Endothelial cell of umbilical vein (primary cell): ENCODE measurements around the gene PLCD3.

ENCODE experiments used
- EZH2 ChIP-seq: IDR thresholded peaks from 2 replicates; pipeline ENCODE4 v1.6.1; 2012; ENCODE audit warnings: borderline replicate concordance, low read depth, mild to moderate bottlenecking, moderate library complexity, low read length, inconsistent platforms; ENCODE audit not compliant: severe bottlenecking
- FOS ChIP-seq: IDR thresholded peaks from 2 replicates; pipeline ENCODE4 v1.6.1; 2011; ENCODE audit warnings: mild to moderate bottlenecking, low read length, moderate library complexity, borderline replicate concordance; ENCODE audit not compliant: insufficient read depth
- GATA2 ChIP-seq: IDR thresholded peaks from 2 replicates; pipeline ENCODE4 v1.7.0; 2011; ENCODE audit warnings: low read depth, mild to moderate bottlenecking, moderate library complexity, mixed read lengths, low read length; ENCODE audit not compliant: insufficient read length, insufficient read depth
- JUN ChIP-seq: IDR thresholded peaks from 2 replicates; pipeline ENCODE4 v1.6.1; 2011; ENCODE audit warnings: borderline replicate concordance, low read depth; ENCODE audit not compliant: insufficient read length, insufficient read depth
- MYC ChIP-seq: IDR thresholded peaks from one replicate; pipeline ENCODE4 v1.6.1; 2011; ENCODE audit warnings: mild to moderate bottlenecking, low read depth, low read length
- POLR2A ChIP-seq: IDR thresholded peaks from 2 replicates; pipeline ENCODE4 v1.6.1; 2012; ENCODE audit warnings: low read depth, mild to moderate bottlenecking, control low read depth, low read length
- POLR2AphosphoS5 ChIP-seq: IDR thresholded peaks from 2 replicates; pipeline ENCODE4 v1.6.1; 2012; ENCODE audit warnings: low read depth, mild to moderate bottlenecking, control low read depth, low read length, moderate library complexity; ENCODE audit not compliant: insufficient read depth
- TF ChIP-seq, protein P1 (sequence below), 2 donors: IDR thresholded peaks; 1 replicate in 1 of 2; 2 replicates in 1 of 2; pipeline ENCODE4 v1.5.1; 2011; ENCODE audit warnings: low read length in 2 of 2, mild to moderate bottlenecking in 2 of 2, moderate library complexity in 2 of 2, control low read depth in 1 of 2, inconsistent platforms in 1 of 2, low read depth in 1 of 2; ENCODE audit not compliant: insufficient read depth in 1 of 2; ENCODE audit errors: extremely low read depth in 1 of 2
- TF ChIP-seq, protein P2 (sequence below): IDR thresholded peaks from 2 replicates; pipeline ENCODE4 v1.6.1; 2011; ENCODE audit not compliant: insufficient read depth, insufficient read length

DNA sequence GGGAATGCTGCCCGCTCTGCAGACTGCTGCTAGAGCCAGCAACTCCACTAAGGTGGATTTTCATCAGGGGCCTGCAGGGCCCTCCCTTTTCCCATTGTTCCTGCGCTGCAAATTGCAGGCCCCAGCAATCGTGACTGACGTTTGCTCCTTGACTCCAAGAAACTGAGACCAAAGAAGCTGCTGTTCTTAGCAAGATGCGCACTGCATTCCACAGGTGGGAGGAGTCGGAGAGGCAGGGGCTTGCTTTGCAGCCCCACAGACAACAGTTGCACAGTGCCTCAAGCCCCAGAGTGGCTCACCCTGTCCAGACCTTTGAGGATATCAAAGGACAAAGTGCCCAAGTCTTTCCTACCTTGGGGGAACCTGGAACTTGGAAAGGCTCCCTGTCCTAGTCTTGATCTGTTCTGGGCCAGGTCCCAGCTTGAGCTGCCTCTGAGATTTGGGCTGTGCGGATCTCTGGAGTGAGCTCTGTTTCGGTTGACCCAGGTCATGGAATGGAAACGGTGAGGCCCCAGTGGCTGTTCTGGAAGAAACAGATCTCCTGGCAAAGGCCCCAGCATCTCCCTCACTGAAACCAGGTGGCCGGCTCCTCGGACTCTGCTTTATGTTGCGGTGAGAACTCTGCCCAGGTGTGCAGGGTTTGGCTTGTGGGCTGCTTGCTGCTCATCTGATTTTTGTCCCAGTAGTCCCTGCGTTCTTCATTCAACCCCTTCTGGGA is 24.9 kb downstream of the PLCD3 start:
- TF ChIP-seq POLR2AphosphoS5 (no peak), POLR2A (no peak), EZH2 (no peak), MYC (no peak), GATA2 (no peak), JUN (no peak), FOS (no peak)
- TF ChIP-seq, protein P1, sequence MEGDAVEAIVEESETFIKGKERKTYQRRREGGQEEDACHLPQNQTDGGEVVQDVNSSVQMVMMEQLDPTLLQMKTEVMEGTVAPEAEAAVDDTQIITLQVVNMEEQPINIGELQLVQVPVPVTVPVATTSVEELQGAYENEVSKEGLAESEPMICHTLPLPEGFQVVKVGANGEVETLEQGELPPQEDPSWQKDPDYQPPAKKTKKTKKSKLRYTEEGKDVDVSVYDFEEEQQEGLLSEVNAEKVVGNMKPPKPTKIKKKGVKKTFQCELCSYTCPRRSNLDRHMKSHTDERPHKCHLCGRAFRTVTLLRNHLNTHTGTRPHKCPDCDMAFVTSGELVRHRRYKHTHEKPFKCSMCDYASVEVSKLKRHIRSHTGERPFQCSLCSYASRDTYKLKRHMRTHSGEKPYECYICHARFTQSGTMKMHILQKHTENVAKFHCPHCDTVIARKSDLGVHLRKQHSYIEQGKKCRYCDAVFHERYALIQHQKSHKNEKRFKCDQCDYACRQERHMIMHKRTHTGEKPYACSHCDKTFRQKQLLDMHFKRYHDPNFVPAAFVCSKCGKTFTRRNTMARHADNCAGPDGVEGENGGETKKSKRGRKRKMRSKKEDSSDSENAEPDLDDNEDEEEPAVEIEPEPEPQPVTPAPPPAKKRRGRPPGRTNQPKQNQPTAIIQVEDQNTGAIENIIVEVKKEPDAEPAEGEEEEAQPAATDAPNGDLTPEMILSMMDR (IDR thresholded peaks at IDR 0.05; ENCODE audit: extremely low read depth in 1 of 2, insufficient read depth in 1 of 2, low read depth in 1 of 2, low read length in 2 of 2): no peak
- TF ChIP-seq, protein P2, sequence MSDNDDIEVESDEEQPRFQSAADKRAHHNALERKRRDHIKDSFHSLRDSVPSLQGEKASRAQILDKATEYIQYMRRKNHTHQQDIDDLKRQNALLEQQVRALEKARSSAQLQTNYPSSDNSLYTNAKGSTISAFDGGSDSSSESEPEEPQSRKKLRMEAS: no peak
